Measurements from ENCODE around the gene PTBP1. TPM values are rescaled to one million over a fixed set of nuclear protein-coding genes. Genes with fewer than 3 reads are reported as not detected.

The PTBP1 gene
- total RNA-seq, 2 experiments from 2014 or later, result 315 to 479 TPM

DNA sequence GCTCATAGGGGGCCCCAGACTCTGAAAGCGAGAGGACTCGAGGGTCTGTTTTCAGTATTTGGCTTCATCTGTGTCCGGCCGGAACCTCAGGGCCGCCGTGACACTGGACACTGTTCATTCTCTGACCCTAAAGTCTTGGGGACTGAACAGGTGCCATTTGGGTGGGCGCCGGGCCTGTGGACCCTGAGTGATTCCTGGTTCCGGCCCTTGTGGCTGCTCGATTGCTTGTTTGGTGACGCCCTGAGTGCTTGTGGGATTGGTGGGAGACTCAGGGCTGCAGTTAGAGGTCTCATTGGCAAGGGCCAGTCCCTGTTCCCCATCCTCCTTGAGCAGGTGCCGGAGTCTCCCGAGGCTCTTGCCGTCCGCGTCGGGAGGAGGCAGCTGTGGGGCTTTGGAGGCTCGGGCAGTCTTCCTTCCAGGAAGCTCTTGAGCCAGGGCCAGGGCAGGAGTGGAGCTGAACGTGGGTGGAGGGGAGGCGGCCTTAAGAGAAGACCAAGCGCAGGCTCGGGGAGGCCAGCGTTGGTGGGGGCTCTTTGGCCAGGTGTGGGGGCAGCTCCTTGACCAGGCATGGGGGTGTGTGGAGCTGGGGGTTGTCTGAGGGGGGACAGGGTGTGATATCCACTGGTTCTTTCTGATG, 4.7 kb downstream of the PTBP1 start:
- no peak overlapping the region for H3K4me2 ChIP-seq (ENCODE audit: low read length)
- intact Hi-C loops (cut with micrococcal nuclease; ENCODE audit: unreplicated experiment), result no loop called here
- peaks cover 91% of the 10 kb centered on the region for H3K36me3 ChIP-seq (ENCODE audit: insufficient read depth, low read length)
- DNase-seq (ENCODE audit: low spot score), result no peak
- no TSS peak for BruUV-seq (replicated peaks)
- H3K9me2 ChIP-seq (ENCODE audit: insufficient read depth, low read length), result no peaks in the 10 kb centered on the region
- TF ChIP-seq EZH2phosphoT487 (IDR thresholded peaks at IDR 0.05; ENCODE audit: borderline replicate concordance, low read depth, low read length), result no peak
- TF ChIP-seq, protein P1, sequence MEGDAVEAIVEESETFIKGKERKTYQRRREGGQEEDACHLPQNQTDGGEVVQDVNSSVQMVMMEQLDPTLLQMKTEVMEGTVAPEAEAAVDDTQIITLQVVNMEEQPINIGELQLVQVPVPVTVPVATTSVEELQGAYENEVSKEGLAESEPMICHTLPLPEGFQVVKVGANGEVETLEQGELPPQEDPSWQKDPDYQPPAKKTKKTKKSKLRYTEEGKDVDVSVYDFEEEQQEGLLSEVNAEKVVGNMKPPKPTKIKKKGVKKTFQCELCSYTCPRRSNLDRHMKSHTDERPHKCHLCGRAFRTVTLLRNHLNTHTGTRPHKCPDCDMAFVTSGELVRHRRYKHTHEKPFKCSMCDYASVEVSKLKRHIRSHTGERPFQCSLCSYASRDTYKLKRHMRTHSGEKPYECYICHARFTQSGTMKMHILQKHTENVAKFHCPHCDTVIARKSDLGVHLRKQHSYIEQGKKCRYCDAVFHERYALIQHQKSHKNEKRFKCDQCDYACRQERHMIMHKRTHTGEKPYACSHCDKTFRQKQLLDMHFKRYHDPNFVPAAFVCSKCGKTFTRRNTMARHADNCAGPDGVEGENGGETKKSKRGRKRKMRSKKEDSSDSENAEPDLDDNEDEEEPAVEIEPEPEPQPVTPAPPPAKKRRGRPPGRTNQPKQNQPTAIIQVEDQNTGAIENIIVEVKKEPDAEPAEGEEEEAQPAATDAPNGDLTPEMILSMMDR (conservative IDR thresholded peaks at IDR 0.05; ENCODE audit: low read length), result no peak
- H3K27ac ChIP-seq (ENCODE audit: low read depth, low read length, poor library complexity, severe bottlenecking), result no peak overlapping the region
- POLR2A ChIA-PET, result interaction anchor here (0.6 kb wide), 1 partner anchor 41 kb away, joined by 6 read pairs; no protein-coding TSS in a partner anchor
- H4K20me1 ChIP-seq (ENCODE audit: insufficient read depth, low read length), result peaks cover 47% of the 10 kb centered on the region
- H3K9me3 ChIP-seq (ENCODE audit: low read length), result no peaks in the 10 kb centered on the region
- CTCF ChIA-PET (ENCODE audit: unreplicated experiment), result no interaction called here
- peaks cover 60% of the 10 kb centered on the region for H3K79me2 ChIP-seq (ENCODE audit: insufficient read depth, low read depth, low read length)
- H3K4me1 ChIP-seq (ENCODE audit: insufficient read depth, low read length, poor library complexity, severe bottlenecking), result peaks cover 19% of the 10 kb centered on the region
- no peak overlapping the region for H3K4me3 ChIP-seq (ENCODE audit: low read depth, low read length, poor library complexity, severe bottlenecking)
- no peak overlapping the region for H2AFZ ChIP-seq (ENCODE audit: low read length)

DNA sequence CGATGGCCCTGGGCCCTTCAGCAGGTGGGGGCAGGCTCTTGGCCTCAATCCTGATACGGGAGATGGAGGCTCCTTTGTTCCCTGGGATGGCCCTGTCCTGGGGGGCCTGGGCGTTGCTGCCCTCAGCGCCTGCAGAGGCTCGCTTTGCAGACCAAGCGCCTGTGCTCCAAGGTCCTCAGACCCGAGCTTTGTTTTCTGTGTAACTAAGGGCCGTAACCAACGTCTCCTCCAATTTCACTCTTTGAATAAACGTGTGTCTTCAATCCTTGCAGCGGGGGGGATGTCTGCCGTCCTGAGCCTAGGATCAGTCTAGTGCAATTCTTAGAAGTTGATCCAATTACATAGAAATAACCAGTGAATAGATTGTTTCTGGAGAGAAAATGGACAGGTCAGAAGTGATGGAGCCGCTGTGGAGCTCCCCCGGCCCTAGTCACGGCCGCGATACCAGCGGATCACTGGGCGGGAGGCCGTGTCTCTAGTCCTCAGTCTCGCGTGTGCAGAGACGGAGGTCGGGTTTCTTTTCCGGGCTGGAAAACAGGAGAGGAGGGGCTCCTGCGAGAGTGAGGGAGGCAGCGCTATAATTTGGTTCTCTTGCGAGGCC, 5.3 kb downstream of the PTBP1 start:
- Histone ChIP-seq H3K9me3 (ENCODE audit: low read length) (no peaks in the 10 kb centered on the region), H3K36me3 (ENCODE audit: insufficient read depth, low read length) (peaks cover 98% of the 10 kb centered on the region), H3K9me2 (ENCODE audit: insufficient read depth, low read length) (no peaks in the 10 kb centered on the region), H2AFZ (ENCODE audit: low read length) (no peak overlapping the region), H3K27ac (ENCODE audit: low read depth, low read length, poor library complexity, severe bottlenecking) (no peak overlapping the region), H3K4me3 (ENCODE audit: low read depth, low read length, poor library complexity, severe bottlenecking) (no peak overlapping the region), H3K79me2 (ENCODE audit: insufficient read depth, low read depth, low read length) (peaks cover 60% of the 10 kb centered on the region), H3K4me1 (ENCODE audit: insufficient read depth, low read length, poor library complexity, severe bottlenecking) (peaks cover 19% of the 10 kb centered on the region), H3K4me2 (ENCODE audit: low read length) (no peak overlapping the region), H4K20me1 (ENCODE audit: insufficient read depth, low read length) (peaks cover 47% of the 10 kb centered on the region)
- no peak for DNase-seq (ENCODE audit: low spot score)
- TF ChIP-seq EZH2phosphoT487 (IDR thresholded peaks at IDR 0.05; ENCODE audit: borderline replicate concordance, low read depth, low read length), result no peak
- TF ChIP-seq, protein P1 (conservative IDR thresholded peaks at IDR 0.05; ENCODE audit: low read length), result no peak
- ChIA-PET POLR2A (no interaction called here), CTCF (ENCODE audit: unreplicated experiment) (no interaction called here)
- BruUV-seq (replicated peaks), result no TSS peak
- intact Hi-C loops (cut with micrococcal nuclease; ENCODE audit: unreplicated experiment), result no loop called here

DNA sequence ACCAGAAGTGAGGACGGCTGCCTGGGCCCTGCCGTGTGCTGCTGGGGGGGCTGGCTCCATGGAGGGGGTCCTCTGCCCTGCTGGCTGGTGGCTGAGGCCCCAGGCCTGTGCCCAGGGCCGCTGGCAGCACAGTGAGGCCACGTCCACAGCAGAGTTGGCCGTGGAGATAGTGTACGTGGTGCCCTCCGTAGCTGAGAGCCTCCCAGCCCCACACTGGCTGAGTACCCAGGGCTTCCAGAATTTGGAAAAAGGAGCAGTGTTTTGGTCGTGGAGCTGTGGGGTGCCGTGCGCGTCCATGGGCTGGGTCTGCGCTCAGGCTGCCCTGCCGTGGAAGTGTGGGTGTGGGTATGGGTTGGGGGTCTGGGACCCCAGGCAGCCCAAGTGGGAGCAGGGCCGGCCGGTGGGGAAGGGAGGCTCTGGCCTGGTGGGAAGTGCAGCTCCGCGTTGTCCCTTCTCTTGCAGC, 5.9 kb downstream of the PTBP1 start:
- H3K4me2 ChIP-seq (ENCODE audit: low read length), result no peak overlapping the region
- H2AFZ ChIP-seq (ENCODE audit: low read length), result no peak overlapping the region
- H3K36me3 ChIP-seq (ENCODE audit: insufficient read depth, low read length), result peaks cover 100% of the 10 kb centered on the region
- no TSS peak for BruUV-seq (replicated peaks)
- no peak overlapping the region for H3K27ac ChIP-seq (ENCODE audit: low read depth, low read length, poor library complexity, severe bottlenecking)
- no peak for TF ChIP-seq EZH2phosphoT487 (IDR thresholded peaks at IDR 0.05; ENCODE audit: borderline replicate concordance, low read depth, low read length)
- TF ChIP-seq, protein P1 (conservative IDR thresholded peaks at IDR 0.05; ENCODE audit: low read length), result no peak
- POLR2A ChIA-PET, result no interaction called here
- DNase-seq (ENCODE audit: low spot score), result no peak
- peaks cover 46% of the 10 kb centered on the region for H4K20me1 ChIP-seq (ENCODE audit: insufficient read depth, low read length)
- intact Hi-C loops (cut with micrococcal nuclease; ENCODE audit: unreplicated experiment), result no loop called here
- H3K9me2 ChIP-seq (ENCODE audit: insufficient read depth, low read length), result no peaks in the 10 kb centered on the region
- peaks cover 19% of the 10 kb centered on the region for H3K4me1 ChIP-seq (ENCODE audit: insufficient read depth, low read length, poor library complexity, severe bottlenecking)
- CTCF ChIA-PET (ENCODE audit: unreplicated experiment), result no interaction called here
- H3K9me3 ChIP-seq (ENCODE audit: low read length), result no peaks in the 10 kb centered on the region
- H3K4me3 ChIP-seq (ENCODE audit: low read depth, low read length, poor library complexity, severe bottlenecking), result no peak overlapping the region
- peaks cover 57% of the 10 kb centered on the region for H3K79me2 ChIP-seq (ENCODE audit: insufficient read depth, low read depth, low read length)

Data from OCI-LY7 (cell line).